Endothelial cell (in vitro differentiated cells): ENCODE data around the gene ERI3. TPM values are rescaled to one million over a fixed set of nuclear protein-coding genes. Genes with fewer than 3 reads are reported as not detected.

Experiments
- DNase-seq: peaks from one replicate; pipeline ENCODE4 v3.0.0; 2021; ENCODE audit warnings: low spot score
- H3K27ac Mint-ChIP-seq: one replicate; pipeline ENCODE4 v1.8.0; 2021; ENCODE audit warnings: mixed read lengths, inconsistent platforms; ENCODE audit not compliant: unreplicated experiment
- H3K27me3 Mint-ChIP-seq: one replicate; pipeline ENCODE4 v1.8.0; 2021; ENCODE audit warnings: mild to moderate bottlenecking, moderate library complexity, mixed read lengths, inconsistent platforms; ENCODE audit not compliant: unreplicated experiment
- H3K36me3 Mint-ChIP-seq: one replicate; pipeline ENCODE4 v1.8.0; 2021; ENCODE audit warnings: mild to moderate bottlenecking, low read depth, mixed read lengths, inconsistent platforms; ENCODE audit not compliant: unreplicated experiment
- H3K4me1 Mint-ChIP-seq: one replicate; pipeline ENCODE4 v1.8.0; 2021; ENCODE audit warnings: mild to moderate bottlenecking, mixed read lengths, inconsistent platforms; ENCODE audit not compliant: unreplicated experiment
- H3K4me3 Mint-ChIP-seq: one replicate; pipeline ENCODE4 v1.8.0; 2021; ENCODE audit warnings: mild to moderate bottlenecking, mixed read lengths, inconsistent platforms; ENCODE audit not compliant: unreplicated experiment
- H3K9me3 Mint-ChIP-seq: one replicate; pipeline ENCODE4 v1.8.0; 2021; ENCODE audit warnings: mixed read lengths, inconsistent platforms; ENCODE audit not compliant: unreplicated experiment
- CTCF ChIP-seq: fragments of 200-600 bp; sonication (generic); IDR thresholded peaks from one replicate; pipeline ENCODE4 v1.5.0; 2021; ENCODE audit warnings: antibody characterized with exemption; ENCODE audit not compliant: unreplicated experiment
- total RNA-seq: library from RNA; stranded (reverse); fragmentation: NEBNext Ultra II Directional; extraction: Animal tissue kit (Norgen Biotek cat#: 25700); gene quantifications from one replicate; pipeline ENCODE4 v1.2.1, GENCODE V29; 2021; ENCODE audit not compliant: unreplicated experiment

The ERI3 gene
- total RNA-seq, 1 donor from 2014 or later: 42.6 TPM

- no peak for DNase-seq
- Mint-ChIP-seq H3K9me3 (no peaks in the 10 kb centered on the region), H3K27me3 (peaks cover 2% of the 10 kb centered on the region), H3K36me3 (peaks cover 30% of the 10 kb centered on the region), H3K4me3 (peak overlapping the region; percentile 56), H3K4me1 (peaks cover 13% of the 10 kb centered on the region), H3K27ac (no peak overlapping the region)
- TF ChIP-seq CTCF: no peak
Observed at GRCh38 chr1:44283524-44284173, 71.4 kb downstream of the ERI3 start.

- DNase-seq: no peak
- TF ChIP-seq CTCF: no peak
- Mint-ChIP-seq H3K9me3 (no peaks in the 10 kb centered on the region), H3K36me3 (peaks cover 26% of the 10 kb centered on the region), H3K27me3 (no peaks in the 10 kb centered on the region), H3K4me3 (peak overlapping the region; percentile 56), H3K4me1 (peaks cover 13% of the 10 kb centered on the region), H3K27ac (no peak overlapping the region)
Observed at GRCh38 chr1:44282704-44283426, 72.2 kb downstream of the ERI3 start.

GRCh38 chr1:44281962-44282703, 72.9 kb downstream of the ERI3 start:
- Mint-ChIP-seq H3K9me3 (no peaks in the 10 kb centered on the region), H3K36me3 (peaks cover 21% of the 10 kb centered on the region), H3K27ac (no peak overlapping the region), H3K4me1 (peaks cover 13% of the 10 kb centered on the region), H3K4me3 (no peak overlapping the region), H3K27me3 (no peaks in the 10 kb centered on the region)
- DNase-seq: no peak
- TF ChIP-seq CTCF: no peak

- H3K9me3 Mint-ChIP-seq: no peaks in the 10 kb centered on the region
- no peaks in the 10 kb centered on the region for H3K27me3 Mint-ChIP-seq
- no peak for TF ChIP-seq CTCF
- H3K4me3 Mint-ChIP-seq: no peak overlapping the region
- no peak for DNase-seq
- peaks cover 25% of the 10 kb centered on the region for H3K4me1 Mint-ChIP-seq
- no peak overlapping the region for H3K27ac Mint-ChIP-seq
- peaks cover 8% of the 10 kb centered on the region for H3K36me3 Mint-ChIP-seq
Observed at GRCh38 chr1:44276901-44277300, 78.2 kb downstream of the ERI3 start.

GRCh38 chr1:44275991-44276405, 79.1 kb downstream of the ERI3 start:
- Mint-ChIP-seq H3K27me3 (peaks cover 2% of the 10 kb centered on the region), H3K36me3 (peaks cover 13% of the 10 kb centered on the region), H3K9me3 (no peaks in the 10 kb centered on the region), H3K4me3 (no peak overlapping the region), H3K4me1 (peaks cover 22% of the 10 kb centered on the region), H3K27ac (no peak overlapping the region)
- no peak for TF ChIP-seq CTCF
- DNase-seq: no peak
